ENCODE data around the gene KRT34. TPM values are rescaled to one million over a fixed set of nuclear protein-coding genes. Genes with fewer than 3 reads are reported as not detected.
"Not testable (repeated sequence)": the region's sequence is repeated elsewhere in the genome, so short reads cannot be mapped to it uniquely, and the experiment has no call there.

The KRT34 gene
- total RNA-seq, 1 donor, result 0.10 TPM

DNA sequence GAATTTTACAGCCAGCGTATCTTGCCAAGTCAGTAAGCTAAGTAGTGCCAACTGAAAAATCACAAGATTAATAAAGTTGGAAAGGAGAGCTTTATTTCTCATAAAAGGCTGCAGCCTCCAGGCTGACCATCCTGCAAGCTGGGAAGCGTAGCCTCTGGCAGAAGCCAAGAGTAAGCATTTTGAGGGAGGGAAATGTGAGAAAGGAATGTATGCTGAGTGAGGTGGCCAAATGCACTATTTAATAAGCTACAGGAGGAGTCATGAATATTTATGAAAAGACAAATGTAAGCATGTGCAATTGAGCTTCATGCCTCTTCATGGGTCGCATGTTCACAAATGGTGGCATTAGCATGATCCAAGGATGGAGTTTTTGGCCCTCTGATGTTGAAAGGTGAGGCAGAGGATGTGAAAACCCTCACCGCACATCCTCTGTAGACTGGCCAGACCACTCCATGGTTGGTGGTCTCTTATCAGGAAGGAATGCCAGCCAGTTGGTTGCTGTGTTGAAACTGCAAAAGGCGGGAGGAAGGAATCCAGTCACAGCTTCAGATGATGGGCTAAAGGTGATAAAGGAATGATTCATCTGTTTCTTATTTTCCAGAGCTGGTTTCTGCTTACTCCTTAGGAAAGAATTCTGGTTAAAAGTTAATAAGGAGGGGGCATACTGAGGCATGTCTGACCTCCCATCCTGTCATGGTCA, 21.7 kb downstream of the KRT34 start:
- H3K4me1 ChIP-seq (ENCODE audit: insufficient read depth, low read length), result no peaks in the 10 kb centered on the region

DNA sequence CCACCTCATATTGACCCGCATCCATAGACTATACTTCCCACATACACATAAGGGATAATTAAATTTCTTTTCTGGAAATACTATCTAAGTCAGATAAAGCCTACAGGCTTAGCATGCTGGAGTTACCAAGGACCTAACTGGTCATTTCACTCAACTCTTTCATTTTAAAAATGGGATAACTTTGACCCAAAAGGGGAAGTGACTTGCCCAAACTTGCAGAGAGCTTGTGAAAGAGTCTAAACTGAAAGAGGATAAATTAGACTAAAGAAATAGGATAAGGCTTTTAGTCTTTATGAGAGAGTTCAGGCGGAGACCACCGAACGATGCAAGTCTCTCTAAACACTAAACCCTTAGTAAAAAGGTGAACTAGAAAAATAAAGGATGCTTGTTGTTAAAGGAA, 27.6 kb downstream of the KRT34 start:
- no peak overlapping the region for H3K4me3 ChIP-seq (ENCODE audit: low read length)
- H3K4me1 ChIP-seq (ENCODE audit: insufficient read depth, low read length), result no peaks in the 10 kb centered on the region
- H3K27me3 ChIP-seq (ENCODE audit: insufficient read depth, low read length), result no peaks in the 10 kb centered on the region

More for the DNA sequence above, 21.7 kb downstream of the KRT34 start:
- no peaks in the 10 kb centered on the region for H3K27me3 ChIP-seq (ENCODE audit: insufficient read depth, low read length)
- H3K4me3 ChIP-seq (ENCODE audit: low read length), result no peak overlapping the region
- no peaks in the 10 kb centered on the region for H3K9me3 ChIP-seq (ENCODE audit: low read depth, low read length)

DNA sequence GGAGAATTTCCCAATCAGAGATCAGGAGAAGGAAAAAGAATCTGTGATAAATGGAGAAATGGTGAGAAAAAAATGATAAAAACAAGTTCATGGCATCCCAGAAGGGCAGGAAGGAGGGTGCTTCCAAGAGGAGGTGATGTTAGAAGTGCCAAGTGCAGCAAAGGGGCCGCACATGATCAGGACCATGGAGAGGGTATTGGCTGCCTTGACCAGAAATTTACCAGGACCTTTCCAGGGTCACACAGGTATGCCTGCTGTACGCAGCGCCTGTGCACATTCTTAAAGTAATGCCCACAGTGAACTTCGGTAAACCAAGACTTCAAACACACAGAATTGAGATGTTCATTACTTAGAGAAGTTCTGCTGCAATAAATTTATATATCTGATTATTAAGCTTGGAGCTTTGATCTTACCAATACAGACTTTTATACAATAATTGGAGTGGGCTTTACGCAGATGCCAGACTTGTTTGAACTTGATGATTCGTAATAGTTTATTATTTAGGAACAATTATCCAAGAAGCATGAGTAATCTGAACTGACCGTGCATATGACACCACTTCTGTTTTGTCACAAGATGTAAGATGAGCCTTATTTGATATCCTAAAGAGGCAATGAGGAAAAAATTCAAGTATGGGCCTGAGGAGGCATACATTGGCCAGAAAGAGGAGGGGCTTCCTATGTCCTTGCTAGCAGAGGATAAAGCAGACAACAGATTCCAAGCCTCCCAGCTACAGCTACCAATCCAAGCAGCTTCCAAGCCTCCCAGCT, 29.3 kb downstream of the KRT34 start:
- Histone ChIP-seq H3K4me1 (ENCODE audit: insufficient read depth, low read length) (no peaks in the 10 kb centered on the region), H3K9me3 (ENCODE audit: low read depth, low read length) (no peaks in the 10 kb centered on the region), H3K27me3 (ENCODE audit: insufficient read depth, low read length) (no peaks in the 10 kb centered on the region), H3K4me3 (ENCODE audit: low read length) (no peak overlapping the region)

More for the DNA sequence above, 27.6 kb downstream of the KRT34 start:
- no peaks in the 10 kb centered on the region for H3K9me3 ChIP-seq (ENCODE audit: low read depth, low read length)

DNA sequence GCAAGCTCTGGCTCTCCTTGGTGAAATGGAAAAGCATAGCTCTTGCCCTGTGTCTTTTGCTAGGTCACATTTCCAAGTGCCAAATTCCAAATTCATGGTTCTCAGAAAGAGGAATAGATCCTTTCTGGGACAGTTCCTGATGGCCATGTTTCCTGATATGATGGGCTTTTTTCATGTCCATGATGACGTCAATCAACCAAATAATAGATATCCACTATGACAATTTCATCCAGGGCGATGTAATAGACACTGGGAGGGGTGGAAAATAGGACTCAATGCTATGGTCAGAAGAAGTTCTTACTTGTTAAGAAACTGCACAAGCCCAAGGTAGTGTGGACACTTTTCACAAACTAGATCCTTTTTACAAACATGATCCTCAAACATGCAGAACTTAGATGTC, 30.9 kb downstream of the KRT34 start:
- H3K4me1 ChIP-seq (ENCODE audit: insufficient read depth, low read length), result no peaks in the 10 kb centered on the region
- H3K27me3 ChIP-seq (ENCODE audit: insufficient read depth, low read length), result no peaks in the 10 kb centered on the region
- H3K4me3 ChIP-seq (ENCODE audit: low read length), result no peak overlapping the region
- no peaks in the 10 kb centered on the region for H3K9me3 ChIP-seq (ENCODE audit: low read depth, low read length)

DNA sequence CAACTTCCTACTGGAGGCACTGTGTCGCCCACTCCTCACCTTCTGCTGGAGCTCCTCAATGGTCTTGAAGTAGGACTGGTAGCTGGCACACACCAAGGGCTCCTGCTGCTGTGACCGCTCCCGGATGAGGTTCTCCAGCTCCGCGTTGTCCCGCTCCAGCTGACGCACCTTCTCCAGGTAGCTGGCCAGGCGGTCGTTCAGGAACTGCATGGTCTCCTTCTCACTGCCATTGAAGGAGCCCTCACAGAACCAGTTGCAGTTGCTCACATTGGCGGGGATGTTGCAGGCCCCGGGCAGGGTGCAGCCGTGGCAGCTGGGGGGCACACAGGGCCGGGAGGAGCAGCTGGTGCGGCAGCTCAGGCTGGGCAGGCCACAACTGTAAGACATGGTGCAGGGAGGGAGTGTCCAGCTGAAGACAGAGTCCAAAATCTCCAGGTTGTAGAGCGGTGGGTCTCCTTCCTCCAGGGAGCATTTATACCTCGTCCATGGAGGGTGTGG, 31.7 kb downstream of the KRT34 start, which contains the start of gene KRT33A:
Gene KRT33A, minus strand, starts transcription at position 448 of the 498 bp plus-strand sequence. Its CDS starts 61 bp downstream, at position 387.
- not testable (repeated sequence) for H3K4me3 ChIP-seq (ENCODE audit: low read length); H3K4me1 ChIP-seq (ENCODE audit: insufficient read depth, low read length); H3K27me3 ChIP-seq (ENCODE audit: insufficient read depth, low read length); H3K9me3 ChIP-seq (ENCODE audit: low read depth, low read length)

DNA sequence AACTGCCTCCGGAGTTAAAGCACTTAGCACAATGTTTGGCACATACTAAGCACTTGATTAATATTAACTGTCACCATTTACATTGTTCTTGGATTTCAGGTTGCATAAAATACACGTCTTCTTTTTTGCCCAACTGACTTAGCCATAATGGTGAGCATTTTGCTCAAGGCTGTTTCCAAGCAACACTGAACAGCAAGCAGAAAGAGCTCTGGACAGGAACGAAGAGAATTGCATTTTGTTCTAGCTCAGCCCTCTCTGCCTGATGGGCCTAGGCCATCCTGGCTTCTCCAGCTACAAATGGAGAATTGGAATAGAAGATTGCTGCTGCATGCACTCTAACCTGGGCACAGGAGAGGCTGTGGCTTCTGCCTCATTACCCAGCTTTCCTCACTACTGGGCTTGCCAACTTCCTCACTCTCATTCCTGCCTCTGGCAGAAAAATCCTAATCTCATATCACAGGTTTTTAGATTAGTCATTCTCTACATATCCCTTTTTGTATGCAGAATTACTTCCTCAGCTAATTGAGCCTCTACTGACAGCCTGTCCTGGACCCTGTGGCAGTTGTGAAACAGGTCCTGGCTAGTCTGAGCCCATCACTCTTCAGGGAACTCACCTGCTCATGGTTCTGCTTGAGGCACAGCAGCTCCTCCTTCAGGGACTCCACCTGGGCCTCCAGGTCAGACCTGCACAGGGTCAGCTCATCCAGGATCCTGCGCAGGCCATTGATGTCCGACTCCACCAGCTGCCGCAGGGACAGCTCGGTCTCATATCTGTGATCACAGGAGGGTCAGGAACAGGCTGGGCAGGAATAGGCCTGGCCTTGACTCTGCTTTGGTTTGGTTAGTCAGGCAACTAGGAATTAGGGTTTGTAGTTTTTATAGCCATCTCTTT, 34.0 kb downstream of the KRT34 start:
- Histone ChIP-seq H3K9me3 (ENCODE audit: low read depth, low read length) (no peaks in the 10 kb centered on the region), H3K27me3 (ENCODE audit: insufficient read depth, low read length) (no peaks in the 10 kb centered on the region), H3K4me1 (ENCODE audit: insufficient read depth, low read length) (no peaks in the 10 kb centered on the region), H3K4me3 (ENCODE audit: low read length) (no peak overlapping the region)

DNA sequence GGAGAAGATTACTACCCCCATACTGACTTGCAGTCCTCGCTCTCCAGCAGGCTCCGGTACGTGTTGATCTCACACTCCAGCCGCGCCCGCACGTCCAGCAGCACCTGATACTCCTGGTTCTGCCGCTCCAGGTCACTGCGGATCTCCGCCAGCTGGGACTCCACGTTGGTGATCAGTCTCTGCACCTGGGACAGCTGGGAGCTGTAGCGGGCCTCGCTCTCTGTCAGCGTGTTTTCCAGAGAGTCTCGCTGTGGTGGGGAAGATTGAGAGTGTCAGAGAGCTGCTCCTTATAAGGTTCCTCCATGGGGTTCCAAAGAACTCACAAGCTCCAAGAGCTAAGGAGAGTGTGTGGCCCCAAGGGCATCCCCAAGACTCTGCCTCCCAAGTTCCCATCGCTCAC, 35.7 kb downstream of the KRT34 start:
- not testable (repeated sequence) for H3K4me3 ChIP-seq (ENCODE audit: low read length); H3K4me1 ChIP-seq (ENCODE audit: insufficient read depth, low read length); H3K27me3 ChIP-seq (ENCODE audit: insufficient read depth, low read length)

DNA sequence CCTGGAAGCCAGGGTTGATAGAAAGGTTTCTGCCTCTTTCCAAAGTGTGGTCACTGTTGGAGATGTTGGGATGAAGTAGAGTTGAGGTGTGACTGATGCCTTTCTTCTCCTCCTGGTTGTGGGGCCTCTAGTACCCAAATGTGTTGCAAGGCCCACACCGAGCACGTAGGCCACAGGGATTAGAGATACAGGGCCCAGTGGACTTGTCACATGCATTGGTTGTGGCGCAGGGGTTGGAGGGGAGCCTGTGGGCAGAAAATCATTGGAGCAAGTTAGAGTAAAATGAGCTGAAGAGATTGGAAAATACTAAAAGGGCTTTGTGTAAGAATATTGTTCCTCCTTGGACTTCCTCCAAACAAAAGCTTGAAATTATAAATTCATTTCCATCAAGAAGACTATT, 36.1 kb downstream of the KRT34 start:
- Histone ChIP-seq H3K27me3 (ENCODE audit: insufficient read depth, low read length) (no peaks in the 10 kb centered on the region), H3K4me3 (ENCODE audit: low read length) (no peak overlapping the region), H3K4me1 (ENCODE audit: insufficient read depth, low read length) (peaks cover 3% of the 10 kb centered on the region)

More for the DNA sequence above, 35.7 kb downstream of the KRT34 start:
- H3K9me3 ChIP-seq (ENCODE audit: low read depth, low read length), result not testable (repeated sequence)

DNA sequence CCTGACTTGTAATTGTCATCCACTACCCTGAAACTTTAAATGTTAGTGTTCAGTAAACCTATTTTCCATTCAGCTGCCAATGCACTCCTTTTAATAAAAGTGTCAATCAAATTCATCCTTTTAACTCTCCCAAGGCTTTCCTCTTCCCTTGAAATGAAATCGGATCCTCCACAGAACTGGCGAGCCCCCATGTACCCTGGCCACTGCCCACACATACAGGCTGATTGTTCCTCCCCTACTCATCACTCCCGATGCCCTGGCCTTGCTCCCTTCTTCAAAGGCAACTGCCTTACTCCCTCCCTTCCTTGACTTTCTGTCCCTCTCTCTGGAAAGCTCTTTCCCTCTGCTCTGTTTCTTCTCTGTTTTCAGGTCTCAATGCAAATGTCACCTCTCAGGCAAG, 39.1 kb downstream of the KRT34 start:
- peaks cover 27% of the 10 kb centered on the region for H3K4me1 ChIP-seq (ENCODE audit: insufficient read depth, low read length)
- H3K4me3 ChIP-seq (ENCODE audit: low read length), result no peak overlapping the region
- H3K27me3 ChIP-seq (ENCODE audit: insufficient read depth, low read length), result no peaks in the 10 kb centered on the region
- H3K9me3 ChIP-seq (ENCODE audit: low read depth, low read length), result no peaks in the 10 kb centered on the region

More for the DNA sequence above, 36.1 kb downstream of the KRT34 start:
- H3K9me3 ChIP-seq (ENCODE audit: low read depth, low read length), result no peaks in the 10 kb centered on the region

DNA sequence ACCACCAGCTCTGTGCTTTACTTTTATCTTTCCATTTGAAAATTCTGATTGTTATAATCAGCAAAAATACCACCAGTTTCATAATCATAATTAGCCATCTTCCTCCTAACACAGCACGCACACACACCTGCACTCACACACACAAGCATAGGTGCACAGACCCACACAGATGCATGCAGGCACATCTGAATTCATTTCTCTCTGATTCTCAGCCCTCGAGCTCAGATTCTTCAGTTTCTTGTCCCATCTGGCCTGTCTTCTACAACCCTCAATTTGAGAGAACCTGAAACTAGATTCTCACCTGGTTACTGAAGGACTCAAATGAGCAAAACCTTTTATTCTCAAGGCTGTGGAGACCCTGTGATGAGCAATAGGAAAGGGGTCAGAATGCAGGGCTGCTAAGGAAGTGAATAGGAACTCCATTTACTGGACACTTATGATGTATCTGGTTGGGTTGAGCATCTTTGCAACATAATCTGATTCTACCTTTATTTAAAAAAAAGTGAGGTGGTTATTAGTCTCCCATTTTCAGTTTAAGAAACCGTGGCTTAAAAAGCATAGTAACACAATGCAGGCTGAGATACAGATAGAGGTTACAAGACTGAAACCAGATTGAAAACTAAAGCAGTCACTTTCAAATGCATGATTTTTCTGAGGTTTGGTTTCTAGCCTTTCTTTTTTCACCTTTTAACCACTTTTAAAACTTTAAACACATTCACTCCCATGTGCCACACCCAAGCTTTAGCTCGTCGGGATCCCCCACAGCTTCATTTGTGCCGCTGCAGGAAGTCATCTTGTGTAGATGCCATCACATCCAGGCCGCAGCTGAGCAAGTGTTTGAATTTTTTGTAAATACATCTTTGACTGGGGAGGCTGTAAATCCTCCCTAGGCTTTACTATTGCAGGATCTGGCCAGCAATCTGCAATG, 40.9 kb downstream of the KRT34 start:
- Histone ChIP-seq H3K4me3 (ENCODE audit: low read length) (no peak overlapping the region), H3K4me1 (ENCODE audit: insufficient read depth, low read length) (peaks cover 27% of the 10 kb centered on the region), H3K9me3 (ENCODE audit: low read depth, low read length) (no peaks in the 10 kb centered on the region), H3K27me3 (ENCODE audit: insufficient read depth, low read length) (no peaks in the 10 kb centered on the region)

DNA sequence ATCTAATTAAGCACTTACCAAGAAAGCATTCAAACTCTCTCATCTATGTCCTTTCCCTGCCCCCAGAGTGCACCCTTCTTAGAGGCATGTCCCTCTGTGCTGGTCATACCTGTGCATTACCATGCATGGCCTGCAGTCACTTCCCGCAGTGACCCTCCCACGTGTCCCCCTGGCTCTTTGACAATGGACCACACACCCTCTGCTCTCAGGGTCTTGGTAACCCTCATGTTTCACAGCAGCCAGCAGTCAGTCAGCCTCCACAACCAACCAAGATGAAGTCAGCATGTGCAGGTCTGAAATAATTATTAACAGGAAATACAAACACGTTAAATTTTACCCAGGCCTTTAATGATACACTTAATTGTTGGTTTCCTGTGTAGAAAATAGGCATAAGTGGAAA, 41.6 kb downstream of the KRT34 start:
- H3K4me3 ChIP-seq (ENCODE audit: low read length), result no peak overlapping the region

DNA sequence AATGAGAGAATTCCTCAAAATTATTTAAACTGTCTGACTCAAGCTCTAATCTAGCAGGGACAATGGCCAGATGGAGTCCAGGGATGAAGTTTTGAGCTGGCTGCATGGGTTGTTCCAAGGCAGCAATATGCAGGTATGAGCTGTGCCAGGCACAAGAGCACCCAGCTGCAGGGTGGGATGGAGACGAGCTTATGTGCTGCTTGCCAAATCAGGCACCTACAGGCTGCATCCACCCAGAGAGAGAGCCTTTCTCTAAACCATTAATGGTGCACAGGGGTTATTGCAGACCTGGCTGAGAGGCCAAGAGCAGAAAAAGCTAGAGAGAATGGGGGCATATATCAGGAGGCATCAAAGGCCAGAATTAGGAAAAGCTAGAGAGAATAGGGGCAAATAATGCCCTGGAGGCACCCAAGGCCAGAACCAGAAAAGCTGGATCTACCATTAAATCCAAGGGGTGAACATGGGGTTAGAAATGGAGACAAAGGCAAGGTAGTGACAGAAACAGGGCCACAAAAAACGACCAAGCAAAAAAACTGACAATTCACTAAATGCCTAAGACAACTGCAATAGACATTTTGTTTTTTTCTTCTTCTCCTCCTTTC, 42.4 kb downstream of the KRT34 start:
- no peaks in the 10 kb centered on the region for H3K27me3 ChIP-seq (ENCODE audit: insufficient read depth, low read length)
- no peaks in the 10 kb centered on the region for H3K9me3 ChIP-seq (ENCODE audit: low read depth, low read length)
- H3K4me1 ChIP-seq (ENCODE audit: insufficient read depth, low read length), result peaks cover 35% of the 10 kb centered on the region
- no peak overlapping the region for H3K4me3 ChIP-seq (ENCODE audit: low read length)

More for the DNA sequence above, 41.6 kb downstream of the KRT34 start:
- H3K27me3 ChIP-seq (ENCODE audit: insufficient read depth, low read length), result no peaks in the 10 kb centered on the region
- H3K9me3 ChIP-seq (ENCODE audit: low read depth, low read length), result no peaks in the 10 kb centered on the region
- peaks cover 30% of the 10 kb centered on the region for H3K4me1 ChIP-seq (ENCODE audit: insufficient read depth, low read length)

DNA sequence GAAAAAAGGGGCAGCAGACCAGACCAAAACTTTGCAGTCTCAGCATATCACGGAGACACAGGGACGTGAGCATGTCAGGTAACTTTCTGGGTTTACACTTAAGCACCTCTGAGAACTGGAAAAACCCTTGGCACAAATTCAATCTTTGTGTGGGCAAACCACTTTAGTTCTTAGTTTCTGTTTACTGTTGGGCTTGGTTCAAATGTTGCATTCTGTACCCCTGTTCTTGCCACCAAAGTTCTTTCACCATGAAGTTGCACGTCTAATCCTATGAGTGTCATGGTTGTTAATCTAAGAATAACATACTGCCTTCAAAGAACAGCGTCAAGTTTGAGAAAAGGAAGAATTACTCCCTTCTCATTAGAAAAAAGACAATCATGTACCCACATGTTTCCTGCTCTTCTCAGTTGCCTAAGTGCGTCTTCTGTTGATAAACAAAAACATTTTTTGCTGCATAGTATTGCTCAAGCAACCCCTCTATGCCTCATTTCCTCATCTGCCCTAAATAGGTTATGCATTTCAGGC, 43.1 kb downstream of the KRT34 start:
- Histone ChIP-seq H3K4me1 (ENCODE audit: insufficient read depth, low read length) (peaks cover 35% of the 10 kb centered on the region), H3K27me3 (ENCODE audit: insufficient read depth, low read length) (no peaks in the 10 kb centered on the region), H3K9me3 (ENCODE audit: low read depth, low read length) (no peaks in the 10 kb centered on the region), H3K4me3 (ENCODE audit: low read length) (no peak overlapping the region)

All from mononuclear cell (primary cell).